ENCODE results near the gene MCC. TPM values are rescaled to one million over a fixed set of nuclear protein-coding genes. Genes with fewer than 3 reads are reported as not detected.

MCC gene
- total RNA-seq, 1 experiment from 2014 or later: 7.6 TPM

DNA sequence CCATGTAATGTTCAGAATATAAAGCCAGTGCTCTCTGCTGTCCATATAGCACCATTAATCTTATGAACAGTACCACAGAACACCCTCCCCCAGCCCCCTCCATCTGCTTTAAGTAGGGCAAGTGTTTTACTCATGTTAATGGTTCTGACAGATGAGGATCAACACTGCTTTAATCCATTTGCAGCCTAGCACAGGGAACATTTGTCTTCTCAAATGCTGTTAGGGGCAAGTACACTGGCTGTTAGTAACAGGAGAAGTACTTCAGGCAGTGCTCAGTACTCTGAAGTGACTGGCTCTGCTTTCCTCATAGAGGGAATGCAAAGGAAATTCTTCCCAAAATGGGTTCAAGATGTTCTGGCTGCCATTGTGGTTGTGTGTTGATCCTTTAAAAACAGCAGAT, 309.1 kb downstream of the MCC start:
- Histone ChIP-seq H3K4ac (ENCODE audit: low read depth, low read length) (no peak overlapping the region), H2BK12ac (ENCODE audit: insufficient read length, low read depth, low read length) (no peak overlapping the region), H3K27ac (ENCODE audit: insufficient read length, low read depth, low read length) (no peak overlapping the region), H3K4me1 (ENCODE audit: insufficient read depth, low read length) (peaks cover 7% of the 10 kb centered on the region; the same call in 1 of the 2 replicates), H3T11ph (ENCODE audit: low read length) (no peak overlapping the region), H3K23me2 (ENCODE audit: insufficient read length, low read depth, low read length, poor library complexity, severe bottlenecking) (no peaks in the 10 kb centered on the region), H2BK5ac (ENCODE audit: insufficient read length, low read length) (no peak overlapping the region), H3K4me2 (ENCODE audit: insufficient read depth, insufficient read length, low read length) (no peak overlapping the region), H4K20me1 (ENCODE audit: control insufficient read depth, insufficient read depth, insufficient read length) (no peaks in the 10 kb centered on the region), H4K5ac (ENCODE audit: insufficient read length, low read depth, low read length) (no peak overlapping the region), H4K91ac (ENCODE audit: insufficient read length, low read depth, low read length) (no peak overlapping the region), H2AK5ac (ENCODE audit: insufficient read length, low read length) (no peak overlapping the region), H3K9ac (ENCODE audit: extremely low read depth, insufficient read length, low read length) (no peak overlapping the region), H3K27me3 (ENCODE audit: insufficient read depth, low read length) (no peaks in the 10 kb centered on the region), H3K79me1 (ENCODE audit: insufficient read depth, low read depth, low read length, poor library complexity, severe bottlenecking) (no peaks in the 10 kb centered on the region), H2AFZ (ENCODE audit: low read length) (no peak overlapping the region), H2BK15ac (ENCODE audit: low read depth, low read length) (no peak overlapping the region), H3K23ac (ENCODE audit: insufficient read length, low read depth, low read length) (no peak overlapping the region), H2BK20ac (ENCODE audit: low read depth, low read length, poor library complexity, severe bottlenecking) (no peak overlapping the region), H3K79me2 (ENCODE audit: insufficient read depth, low read length) (no peaks in the 10 kb centered on the region), H3K9me3 (ENCODE audit: control insufficient read depth, low read depth, low read length) (no peaks in the 10 kb centered on the region), H4K8ac (replicated peaks; ENCODE audit: insufficient read length, low read depth, low read length) (no peak overlapping the region), H3K18ac (ENCODE audit: insufficient read length, low read depth, low read length) (no peak overlapping the region), H3K14ac (ENCODE audit: insufficient read depth, low read length) (no peak overlapping the region), H3K56ac (ENCODE audit: insufficient read length, low read depth, low read length) (no peak overlapping the region), H2BK120ac (ENCODE audit: low read depth, low read length, poor library complexity, severe bottlenecking) (no peak overlapping the region)
- H3K4me3 Mint-ChIP-seq: no peak overlapping the region
- TF ChIP-seq, protein P1, sequence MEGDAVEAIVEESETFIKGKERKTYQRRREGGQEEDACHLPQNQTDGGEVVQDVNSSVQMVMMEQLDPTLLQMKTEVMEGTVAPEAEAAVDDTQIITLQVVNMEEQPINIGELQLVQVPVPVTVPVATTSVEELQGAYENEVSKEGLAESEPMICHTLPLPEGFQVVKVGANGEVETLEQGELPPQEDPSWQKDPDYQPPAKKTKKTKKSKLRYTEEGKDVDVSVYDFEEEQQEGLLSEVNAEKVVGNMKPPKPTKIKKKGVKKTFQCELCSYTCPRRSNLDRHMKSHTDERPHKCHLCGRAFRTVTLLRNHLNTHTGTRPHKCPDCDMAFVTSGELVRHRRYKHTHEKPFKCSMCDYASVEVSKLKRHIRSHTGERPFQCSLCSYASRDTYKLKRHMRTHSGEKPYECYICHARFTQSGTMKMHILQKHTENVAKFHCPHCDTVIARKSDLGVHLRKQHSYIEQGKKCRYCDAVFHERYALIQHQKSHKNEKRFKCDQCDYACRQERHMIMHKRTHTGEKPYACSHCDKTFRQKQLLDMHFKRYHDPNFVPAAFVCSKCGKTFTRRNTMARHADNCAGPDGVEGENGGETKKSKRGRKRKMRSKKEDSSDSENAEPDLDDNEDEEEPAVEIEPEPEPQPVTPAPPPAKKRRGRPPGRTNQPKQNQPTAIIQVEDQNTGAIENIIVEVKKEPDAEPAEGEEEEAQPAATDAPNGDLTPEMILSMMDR (conservative IDR thresholded peaks at IDR 0.05): no peak
- DNase-seq: no peak
- no peaks in the 10 kb centered on the region; a peak in 1 of 7 replicates for H3K36me3 Mint-ChIP-seq (ENCODE audit: insufficient read depth in 1 of 3, low read depth in 3 of 3)
- no peaks in the 10 kb centered on the region for H3K27me3 Mint-ChIP-seq (ENCODE audit: low read depth)
- no peaks in the 10 kb centered on the region for H3K9me3 Mint-ChIP-seq
- peaks cover 19 to 34% of the 10 kb centered on the region in 2 experiments for H3K4me1 Mint-ChIP-seq
- H3K27ac Mint-ChIP-seq: no peak overlapping the region; a peak in 1 of 7 replicates

All from H9 (cell line).